Fibroblast of lung (primary cell): ENCODE results near the gene CRB1. TPM values are rescaled to one million over a fixed set of nuclear protein-coding genes. Genes with fewer than 3 reads are reported as not detected.

Source experiments
- DNase-seq, 2 donors: peaks; one replicate each; pipeline versions ENCODE4 v3.0.0 to v3.0.0-alpha.2; 2010; ENCODE audit warnings: low read depth in 2 of 2
- H2AFZ ChIP-seq: 2 replicates; pipeline ENCODE4 v1.5.1; 2012; ENCODE audit warnings: low read length, control low read depth, inconsistent platforms
- H3K27ac ChIP-seq: 2 replicates; pipeline ENCODE4 v1.5.1; 2011; ENCODE audit warnings: low read length, control low read depth; ENCODE audit not compliant: insufficient read depth
- H3K27me3 ChIP-seq: 2 replicates; pipeline ENCODE4 v1.5.1; 2011; ENCODE audit warnings: mild to moderate bottlenecking, low read length; ENCODE audit not compliant: control insufficient read depth, insufficient read depth
- H3K36me3 ChIP-seq: 2 replicates; pipeline ENCODE4 v1.5.1; 2011; ENCODE audit warnings: low read length; ENCODE audit not compliant: control insufficient read depth, insufficient read depth
- H3K4me1 ChIP-seq: 2 replicates; pipeline ENCODE4 v1.5.1; 2011; ENCODE audit warnings: low read length; ENCODE audit not compliant: control insufficient read depth, insufficient read depth; ENCODE audit errors: extremely low read depth
- H3K4me2 ChIP-seq: 2 replicates; pipeline ENCODE4 v1.5.1; 2011; ENCODE audit warnings: low read length, control low read depth; ENCODE audit not compliant: insufficient read depth; ENCODE audit errors: extremely low read depth
- H3K4me3 ChIP-seq, 4 experiments: fragments of 200-600 bp in 1 of 4; sonication (generic) in 1 of 4; replicated peaks in 1 of 4; 2 replicates each; pipeline ENCODE4 v1.5.1; 2011 to 2016; ENCODE audit warnings: low read length in 4 of 4, low read depth in 3 of 4, mild to moderate bottlenecking in 3 of 4, control low read depth in 2 of 4, inconsistent platforms in 1 of 4, mixed read lengths in 1 of 4; ENCODE audit not compliant: insufficient read depth in 1 of 4; ENCODE audit errors: control extremely low read depth in 1 of 4
- H3K79me2 ChIP-seq: 2 replicates; pipeline ENCODE4 v1.5.1; 2012; ENCODE audit warnings: mild to moderate bottlenecking, low read length, inconsistent platforms; ENCODE audit not compliant: control insufficient read depth, insufficient read depth
- H3K9ac ChIP-seq: 2 replicates; pipeline ENCODE4 v1.5.1; 2011; ENCODE audit warnings: mild to moderate bottlenecking, low read length, control low read depth; ENCODE audit not compliant: insufficient read depth
- H3K9me3 ChIP-seq: 2 replicates; pipeline ENCODE4 v1.5.1; 2012; ENCODE audit warnings: low read depth, low read length; ENCODE audit not compliant: control insufficient read depth, insufficient read depth
- H4K20me1 ChIP-seq: 2 replicates; pipeline ENCODE4 v1.5.1; 2011; ENCODE audit warnings: low read length; ENCODE audit not compliant: control insufficient read depth, insufficient read depth; ENCODE audit errors: extremely low read depth
- EZH2 ChIP-seq: IDR thresholded peaks from 2 replicates; pipeline ENCODE4 v1.5.1; 2012; ENCODE audit warnings: low read length, control low read depth, mild to moderate bottlenecking; ENCODE audit errors: missing control alignments
- polyA plus RNA-seq, 2 donors: library from polyadenylated mRNA; depleted of rRNA in 1 of 2; stranded (reverse) in 1 of 2; unstranded in 1 of 2; fragments of >200 nt; gene quantifications; 2 replicates each; pipeline ENCODE4 v1.2.1, GENCODE V29; 2011 to 2012; ENCODE audit warnings: missing spikeins in 1 of 2
- total RNA-seq: library from RNA; depleted of rRNA; stranded (reverse); fragments of >200 nt; gene quantifications from 2 replicates; pipeline ENCODE4 v1.2.1, GENCODE V29; 2014
- TF ChIP-seq, protein P1 (sequence below), 2 donors: IDR thresholded peaks in 1 of 2; conservative IDR thresholded peaks in 1 of 2; 1 replicate in 1 of 2; 2 replicates in 1 of 2; pipeline ENCODE4 v1.5.1; 2011 to 2012; ENCODE audit warnings: low read length in 2 of 2, control low read depth in 1 of 2, inconsistent platforms in 1 of 2, low read depth in 1 of 2, mild to moderate bottlenecking in 1 of 2

Gene CRB1
- total and polyA plus RNA-seq, 2 donors (not counting 1 experiment from before 2014, with no cell fraction given): 0.05 to 0.66 TPM

DNA sequence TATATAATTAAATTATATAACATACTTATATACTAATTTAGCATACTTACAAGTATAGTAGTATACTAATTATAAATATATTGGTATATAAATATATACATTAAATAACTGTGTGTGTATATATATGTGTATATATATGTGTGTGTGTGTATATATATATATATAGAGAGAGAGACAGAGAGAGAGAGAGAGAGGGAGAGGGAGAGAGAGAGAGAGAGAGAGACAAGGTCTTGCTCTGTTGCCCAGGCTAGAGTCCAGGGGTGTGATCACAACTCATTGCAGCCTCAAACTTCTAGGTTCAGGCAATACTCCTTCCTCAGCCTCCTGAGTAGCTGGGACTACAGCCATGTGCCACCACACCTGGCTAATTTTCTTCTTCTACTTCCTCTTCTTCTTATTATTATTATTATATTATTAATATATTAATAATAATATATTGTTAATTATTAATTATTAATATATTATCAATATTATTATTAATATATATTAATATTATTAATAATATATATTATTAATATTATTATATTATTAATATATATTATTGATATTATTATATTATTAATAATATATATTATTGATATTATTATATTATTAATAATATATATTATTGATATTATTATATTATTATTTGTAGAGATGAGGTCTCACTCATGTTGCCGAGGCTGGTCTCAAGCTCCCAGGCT is 185.5 kb downstream of the CRB1 start:
- H3K9me3 ChIP-seq: no peaks in the 10 kb centered on the region
- H3K27me3 ChIP-seq: no peaks in the 10 kb centered on the region
- no peak for TF ChIP-seq EZH2
- TF ChIP-seq, protein P1, sequence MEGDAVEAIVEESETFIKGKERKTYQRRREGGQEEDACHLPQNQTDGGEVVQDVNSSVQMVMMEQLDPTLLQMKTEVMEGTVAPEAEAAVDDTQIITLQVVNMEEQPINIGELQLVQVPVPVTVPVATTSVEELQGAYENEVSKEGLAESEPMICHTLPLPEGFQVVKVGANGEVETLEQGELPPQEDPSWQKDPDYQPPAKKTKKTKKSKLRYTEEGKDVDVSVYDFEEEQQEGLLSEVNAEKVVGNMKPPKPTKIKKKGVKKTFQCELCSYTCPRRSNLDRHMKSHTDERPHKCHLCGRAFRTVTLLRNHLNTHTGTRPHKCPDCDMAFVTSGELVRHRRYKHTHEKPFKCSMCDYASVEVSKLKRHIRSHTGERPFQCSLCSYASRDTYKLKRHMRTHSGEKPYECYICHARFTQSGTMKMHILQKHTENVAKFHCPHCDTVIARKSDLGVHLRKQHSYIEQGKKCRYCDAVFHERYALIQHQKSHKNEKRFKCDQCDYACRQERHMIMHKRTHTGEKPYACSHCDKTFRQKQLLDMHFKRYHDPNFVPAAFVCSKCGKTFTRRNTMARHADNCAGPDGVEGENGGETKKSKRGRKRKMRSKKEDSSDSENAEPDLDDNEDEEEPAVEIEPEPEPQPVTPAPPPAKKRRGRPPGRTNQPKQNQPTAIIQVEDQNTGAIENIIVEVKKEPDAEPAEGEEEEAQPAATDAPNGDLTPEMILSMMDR (conservative IDR thresholded peaks at IDR 0.05 in 1 of 2, IDR thresholded peaks at IDR 0.05 in 1 of 2; ENCODE audit: low read depth in 1 of 2, low read length in 2 of 2): no peak
- no peaks in the 10 kb centered on the region for H4K20me1 ChIP-seq
- H3K4me2 ChIP-seq: no peak overlapping the region
- no peaks in the 10 kb centered on the region for H3K36me3 ChIP-seq
- no peak overlapping the region for H3K27ac ChIP-seq
- H2AFZ ChIP-seq: no peak overlapping the region
- no peak overlapping the region for H3K4me3 ChIP-seq
- no peak for DNase-seq
- no peaks in the 10 kb centered on the region for H3K79me2 ChIP-seq
- H3K9ac ChIP-seq: no peak overlapping the region
- H3K4me1 ChIP-seq: no peaks in the 10 kb centered on the region

DNA sequence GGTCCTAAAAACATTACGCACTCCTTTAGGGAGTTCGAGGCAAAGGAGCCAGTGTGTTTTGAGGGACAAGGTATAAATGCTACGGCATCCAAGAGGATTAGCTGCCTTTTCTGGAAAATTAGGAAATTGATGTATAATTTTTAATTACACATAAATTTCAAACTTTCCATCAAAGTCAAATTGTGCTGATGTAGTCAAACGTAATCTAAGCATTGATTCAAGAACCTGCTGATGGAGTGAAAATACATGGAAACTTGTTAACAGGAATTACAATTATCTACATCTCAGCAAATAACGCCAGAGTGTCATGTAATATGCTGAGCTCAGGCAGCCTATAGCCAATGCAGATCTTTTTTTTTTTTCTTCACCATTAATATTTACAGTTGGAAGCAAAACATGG is 194.5 kb downstream of the CRB1 start:
- Histone ChIP-seq H3K27ac (no peak overlapping the region), H3K9ac (no peak overlapping the region), H3K27me3 (no peaks in the 10 kb centered on the region), H3K9me3 (no peaks in the 10 kb centered on the region), H2AFZ (no peak overlapping the region), H3K79me2 (no peaks in the 10 kb centered on the region), H3K4me1 (no peaks in the 10 kb centered on the region), H3K36me3 (no peaks in the 10 kb centered on the region), H3K4me2 (no peak overlapping the region), H4K20me1 (no peaks in the 10 kb centered on the region), H3K4me3 (no peak overlapping the region)
- no peak for TF ChIP-seq EZH2
- TF ChIP-seq, protein P1 (conservative IDR thresholded peaks at IDR 0.05 in 1 of 2, IDR thresholded peaks at IDR 0.05 in 1 of 2; ENCODE audit: low read depth in 1 of 2, low read length in 2 of 2): no peak
- DNase-seq: no peak

DNA sequence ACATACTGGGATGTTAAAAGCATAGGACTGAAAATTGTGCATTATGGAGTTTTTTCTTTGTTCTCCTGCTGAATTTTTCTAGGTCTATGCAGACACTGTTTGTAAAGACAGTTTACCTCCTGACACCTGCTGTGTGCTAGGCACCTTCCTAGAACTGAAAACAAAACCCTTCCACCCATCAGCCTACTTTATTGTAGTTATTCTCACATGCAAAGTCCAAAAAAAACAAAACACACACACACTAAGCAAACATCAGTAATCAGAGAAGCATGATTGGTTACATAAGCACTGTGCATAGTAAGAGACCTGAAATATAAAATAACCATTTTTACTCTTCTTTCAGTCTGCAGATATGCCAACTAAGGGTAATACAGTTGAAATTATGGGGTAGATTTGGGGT is 195.1 kb downstream of the CRB1 start:
- no peak overlapping the region for H3K27ac ChIP-seq
- DNase-seq: no peak

More for the DNA sequence above, 195.1 kb downstream of the CRB1 start:
- Histone ChIP-seq H3K4me3 (no peak overlapping the region), H3K36me3 (no peaks in the 10 kb centered on the region), H3K9ac (no peak overlapping the region), H2AFZ (no peak overlapping the region), H3K9me3 (no peaks in the 10 kb centered on the region), H3K79me2 (no peaks in the 10 kb centered on the region), H4K20me1 (no peaks in the 10 kb centered on the region), H3K27me3 (no peaks in the 10 kb centered on the region), H3K4me1 (no peaks in the 10 kb centered on the region), H3K4me2 (no peak overlapping the region)
- TF ChIP-seq EZH2: no peak
- TF ChIP-seq, protein P1 (conservative IDR thresholded peaks at IDR 0.05 in 1 of 2, IDR thresholded peaks at IDR 0.05 in 1 of 2; ENCODE audit: low read depth in 1 of 2, low read length in 2 of 2): no peak
